COR-L47 (cell line): ENCODE measurements around the gene KLRK1.
"Not testable (repeated sequence)": the region's sequence is repeated elsewhere in the genome, so short reads cannot be mapped to it uniquely, and the experiment has no call there.

Source experiments
- DNase-seq: peaks from one replicate; lab custom pipeline; 2025; lab: John Stamatoyannopoulos, UW

The KLRK1 gene

GRCh38 chr12:10388624-10389413 lies 1.0 kb downstream of the KLRK1 start:
- DNase-seq: no peak

- not testable (repeated sequence) for DNase-seq
Observed at GRCh38 chr12:10387498-10387897, 2.3 kb downstream of the KLRK1 start.

- no peak for DNase-seq
Observed at GRCh38 chr12:10386857-10387256, 3.0 kb downstream of the KLRK1 start.

- DNase-seq: no peak
Observed at GRCh38 chr12:10385166-10385613, 4.7 kb downstream of the KLRK1 start.

GRCh38 chr12:10384191-10384590 lies 5.7 kb downstream of the KLRK1 start:
- DNase-seq: no peak

- no peak for DNase-seq
Observed at GRCh38 chr12:10381928-10382628, 7.8 kb downstream of the KLRK1 start.

GRCh38 chr12:10378737-10379136 lies 11.1 kb downstream of the KLRK1 start:
- not testable (repeated sequence) for DNase-seq

GRCh38 chr12:10374624-10375018 lies 15.2 kb downstream of the KLRK1 start:
- DNase-seq: no peak

- no peak for DNase-seq
Observed at GRCh38 chr12:10372559-10372958, 17.3 kb downstream of the KLRK1 start.

- DNase-seq: not testable (repeated sequence)
Observed at GRCh38 chr12:10371893-10372535, 17.8 kb downstream of the KLRK1 start.

GRCh38 chr12:10369557-10370415 lies 20.1 kb downstream of the KLRK1 start:
- DNase-seq: no peak

GRCh38 chr12:10368206-10369171 lies 21.4 kb downstream of the KLRK1 start:
- no peak for DNase-seq

- not testable (repeated sequence) for DNase-seq
Observed at GRCh38 chr12:10367714-10368113, 22.1 kb downstream of the KLRK1 start.

GRCh38 chr12:10366875-10367274 lies 23.0 kb downstream of the KLRK1 start:
- no peak for DNase-seq

GRCh38 chr12:10365696-10366405 lies 24.0 kb downstream of the KLRK1 start:
- DNase-seq: no peak

- no peak for DNase-seq
Observed at GRCh38 chr12:10364815-10365622, 24.8 kb downstream of the KLRK1 start.

- no peak for DNase-seq
Observed at GRCh38 chr12:10363914-10364814, 25.7 kb downstream of the KLRK1 start.

- DNase-seq: no peak
Observed at GRCh38 chr12:10363658-10363913, 26.3 kb downstream of the KLRK1 start.
